Measurements from ENCODE around the gene KLHL5. TPM values are rescaled to one million over a fixed set of nuclear protein-coding genes. Genes with fewer than 3 reads are reported as not detected.

The KLHL5 gene
- total RNA-seq, 1 experiment from 2014 or later, result 84.8 TPM

- ATAC-seq, result no peak
- Histone ChIP-seq H4K20me1 (ENCODE audit: low read length) (peaks cover 4% of the 10 kb centered on the region; the same call in 1 of the 2 replicates), H3K27ac (ENCODE audit: low read length) (no peak overlapping the region), H3K9me2 (replicated peaks; ENCODE audit: low read length) (no peaks in the 10 kb centered on the region), H3K9ac (ENCODE audit: low read length) (no peak overlapping the region), H2AFZ (ENCODE audit: low read length) (no peak overlapping the region), H3K27me3 (ENCODE audit: low read length) (no peaks in the 10 kb centered on the region), H3K79me2 (ENCODE audit: low read length) (peaks cover 81% of the 10 kb centered on the region), H3K4me1 (ENCODE audit: insufficient read depth, low read length) (peaks cover 29% of the 10 kb centered on the region), H3K36me3 (ENCODE audit: low read depth, low read length) (0 out of 2 replicates have a peak, but pooled peaks cover 4% of the 10 kb centered on the region), H3K9me3 (ENCODE audit: low read length) (no peaks in the 10 kb centered on the region), H3K4me3 (ENCODE audit: low read length) (peak overlapping the region; percentile 88; the same call in 1 of the 2 replicates), H3K4me2 (ENCODE audit: low read length) (peak overlapping the region; percentile 87), H3F3A (ENCODE audit: low read length, unreplicated experiment) (peaks cover 9% of the 10 kb centered on the region)
- DNase-seq, result no peak
- intact Hi-C loops (cut with micrococcal nuclease), result no loop called here
- CTCF ChIA-PET, result no interaction called here
- TF ChIP-seq EZH2phosphoT487 (IDR thresholded peaks at IDR 0.05; ENCODE audit: borderline replicate concordance, low read length), result no peak
- TF ChIP-seq, protein P1, sequence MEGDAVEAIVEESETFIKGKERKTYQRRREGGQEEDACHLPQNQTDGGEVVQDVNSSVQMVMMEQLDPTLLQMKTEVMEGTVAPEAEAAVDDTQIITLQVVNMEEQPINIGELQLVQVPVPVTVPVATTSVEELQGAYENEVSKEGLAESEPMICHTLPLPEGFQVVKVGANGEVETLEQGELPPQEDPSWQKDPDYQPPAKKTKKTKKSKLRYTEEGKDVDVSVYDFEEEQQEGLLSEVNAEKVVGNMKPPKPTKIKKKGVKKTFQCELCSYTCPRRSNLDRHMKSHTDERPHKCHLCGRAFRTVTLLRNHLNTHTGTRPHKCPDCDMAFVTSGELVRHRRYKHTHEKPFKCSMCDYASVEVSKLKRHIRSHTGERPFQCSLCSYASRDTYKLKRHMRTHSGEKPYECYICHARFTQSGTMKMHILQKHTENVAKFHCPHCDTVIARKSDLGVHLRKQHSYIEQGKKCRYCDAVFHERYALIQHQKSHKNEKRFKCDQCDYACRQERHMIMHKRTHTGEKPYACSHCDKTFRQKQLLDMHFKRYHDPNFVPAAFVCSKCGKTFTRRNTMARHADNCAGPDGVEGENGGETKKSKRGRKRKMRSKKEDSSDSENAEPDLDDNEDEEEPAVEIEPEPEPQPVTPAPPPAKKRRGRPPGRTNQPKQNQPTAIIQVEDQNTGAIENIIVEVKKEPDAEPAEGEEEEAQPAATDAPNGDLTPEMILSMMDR (conservative IDR thresholded peaks at IDR 0.05; ENCODE audit: low read depth, low read length), result no peak
- no peak for TF ChIP-seq EZH2 (IDR thresholded peaks at IDR 0.05; ENCODE audit: low read length, unreplicated experiment)
- no TSS peak for BruUV-seq (replicated peaks)
- POLR2A ChIA-PET (ENCODE audit: unreplicated experiment), result no interaction called here
Observed at GRCh38 chr4:39048311-39048710, 13.7 kb upstream of the KLHL5 start.

GRCh38 chr4:39050590-39050989, 11.4 kb upstream of the KLHL5 start:
- Histone ChIP-seq H3K36me3 (ENCODE audit: low read depth, low read length) (0 out of 2 replicates have a peak, but pooled peaks cover 4% of the 10 kb centered on the region), H3K27ac (ENCODE audit: low read length) (no peak overlapping the region), H3K4me1 (ENCODE audit: insufficient read depth, low read length) (peaks cover 20% of the 10 kb centered on the region), H3K79me2 (ENCODE audit: low read length) (peaks cover 99% of the 10 kb centered on the region), H3K9me2 (replicated peaks; ENCODE audit: low read length) (no peaks in the 10 kb centered on the region), H3K4me3 (ENCODE audit: low read length) (no peak overlapping the region), H4K20me1 (ENCODE audit: low read length) (peaks cover 10% of the 10 kb centered on the region; the same call in 1 of the 2 replicates), H3F3A (ENCODE audit: low read length, unreplicated experiment) (no peaks in the 10 kb centered on the region), H3K4me2 (ENCODE audit: low read length) (no peak overlapping the region), H3K9ac (ENCODE audit: low read length) (no peak overlapping the region), H3K27me3 (ENCODE audit: low read length) (no peaks in the 10 kb centered on the region), H3K9me3 (ENCODE audit: low read length) (no peaks in the 10 kb centered on the region), H2AFZ (ENCODE audit: low read length) (no peak overlapping the region)
- TF ChIP-seq, protein P1 (conservative IDR thresholded peaks at IDR 0.05; ENCODE audit: low read depth, low read length), result no peak
- TF ChIP-seq EZH2phosphoT487 (IDR thresholded peaks at IDR 0.05; ENCODE audit: borderline replicate concordance, low read length), result no peak
- no peak for TF ChIP-seq EZH2 (IDR thresholded peaks at IDR 0.05; ENCODE audit: low read length, unreplicated experiment)
- no TSS peak for BruUV-seq (replicated peaks)
- DNase-seq, result no peak
- CTCF ChIA-PET, result no interaction called here
- no peak for ATAC-seq
- intact Hi-C loops (cut with micrococcal nuclease), result no loop called here
- POLR2A ChIA-PET (ENCODE audit: unreplicated experiment), result no interaction called here

- H3K9ac ChIP-seq (ENCODE audit: low read length), result no peak overlapping the region
- no peak overlapping the region for H3K27ac ChIP-seq (ENCODE audit: low read length)
- CTCF ChIA-PET, result no interaction called here
- H3K4me1 ChIP-seq (ENCODE audit: insufficient read depth, low read length), result peaks cover 19% of the 10 kb centered on the region
- no peaks in the 10 kb centered on the region for H3K27me3 ChIP-seq (ENCODE audit: low read length)
- no peaks in the 10 kb centered on the region for H3F3A ChIP-seq (ENCODE audit: low read length, unreplicated experiment)
- intact Hi-C loops (cut with micrococcal nuclease), result no loop called here
- no peaks in the 10 kb centered on the region for H3K9me2 ChIP-seq (replicated peaks; ENCODE audit: low read length)
- peaks cover 10% of the 10 kb centered on the region; the same call in 1 of the 2 replicates for H4K20me1 ChIP-seq (ENCODE audit: low read length)
- 0 out of 2 replicates have a peak, but pooled peaks cover 4% of the 10 kb centered on the region for H3K36me3 ChIP-seq (ENCODE audit: low read depth, low read length)
- H3K4me3 ChIP-seq (ENCODE audit: low read length), result no peak overlapping the region
- no TSS peak for BruUV-seq (replicated peaks)
- no peak overlapping the region for H3K4me2 ChIP-seq (ENCODE audit: low read length)
- no peak overlapping the region for H2AFZ ChIP-seq (ENCODE audit: low read length)
- no peaks in the 10 kb centered on the region for H3K9me3 ChIP-seq (ENCODE audit: low read length)
- H3K79me2 ChIP-seq (ENCODE audit: low read length), result peaks cover 99% of the 10 kb centered on the region
- ATAC-seq (no peak), DNase-seq (no peak)
- POLR2A ChIA-PET (ENCODE audit: unreplicated experiment), result no interaction called here
- TF ChIP-seq EZH2phosphoT487 (IDR thresholded peaks at IDR 0.05; ENCODE audit: borderline replicate concordance, low read length), result no peak
- TF ChIP-seq, protein P1 (conservative IDR thresholded peaks at IDR 0.05; ENCODE audit: low read depth, low read length), result no peak
- TF ChIP-seq EZH2 (IDR thresholded peaks at IDR 0.05; ENCODE audit: low read length, unreplicated experiment), result no peak
Observed at GRCh38 chr4:39051492-39051891, 10.5 kb upstream of the KLHL5 start.

Measured in PC-3 (cell line).